ENCODE data around the gene S100PBP.

GRCh38 chr1:32801096-32801715 lies 16.2 kb upstream of the S100PBP start:
- TF ChIP-seq RFX3 (CRISPR knock-in tag; IDR thresholded peaks at IDR 0.05), result no peak
- TF ChIP-seq ZNF205 (CRISPR knock-in tag; IDR thresholded peaks at IDR 0.05), result no peak
- TF ChIP-seq CTCF (CRISPR knock-in tag; IDR thresholded peaks at IDR 0.05), result no peak
- TF ChIP-seq BHLHE40 (IDR thresholded peaks at IDR 0.05; ENCODE audit: low read length), result no peak
